Measurements from ENCODE around the gene SMARCAL1.

The SMARCAL1 gene

DNA sequence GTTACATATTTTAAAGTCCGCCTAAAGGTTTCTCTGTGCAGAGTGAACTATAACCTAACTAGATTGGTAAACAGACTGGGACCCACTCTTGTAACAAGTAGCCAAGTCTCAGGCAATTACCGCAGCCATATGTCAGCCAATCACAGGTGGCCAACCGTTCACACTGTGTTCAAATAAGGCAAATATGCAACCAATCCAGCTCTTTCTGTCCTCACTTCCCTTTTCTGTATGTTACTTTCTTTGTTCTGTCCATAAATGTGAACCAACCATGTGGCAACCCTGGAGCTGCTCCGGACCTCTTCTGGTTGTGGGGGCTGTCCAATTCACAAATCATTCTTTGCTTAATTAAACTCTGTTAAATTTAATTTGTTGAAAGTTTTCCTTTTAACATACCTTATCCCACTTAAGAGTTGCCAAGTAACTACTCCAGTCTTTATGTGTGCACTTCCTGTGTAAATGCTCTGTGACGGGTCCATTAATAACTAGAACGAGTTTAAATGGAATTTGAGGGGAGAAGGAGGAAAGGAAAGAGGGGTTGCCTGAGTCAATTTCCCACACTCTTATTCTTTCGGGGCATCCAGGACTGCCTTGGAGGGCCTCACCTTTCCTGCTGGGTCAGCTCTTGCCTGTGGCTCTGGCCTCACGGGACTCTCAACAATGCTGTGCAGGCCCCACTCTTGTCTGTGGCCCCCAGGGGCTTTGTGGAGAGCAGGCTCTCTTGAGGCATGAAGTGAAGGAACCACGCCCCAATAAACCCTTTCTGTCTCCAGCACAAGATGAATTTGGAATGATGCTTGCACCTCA lies 79.7 kb downstream of the SMARCAL1 start:
- in situ Hi-C loops (cut with HindIII; ENCODE audit: low pct_ligation_motif_present, low pct_unique_long_range_greater_than_20kb, low sequenced_read_pairs): no loop called here
- DNase-seq: no peak

DNA sequence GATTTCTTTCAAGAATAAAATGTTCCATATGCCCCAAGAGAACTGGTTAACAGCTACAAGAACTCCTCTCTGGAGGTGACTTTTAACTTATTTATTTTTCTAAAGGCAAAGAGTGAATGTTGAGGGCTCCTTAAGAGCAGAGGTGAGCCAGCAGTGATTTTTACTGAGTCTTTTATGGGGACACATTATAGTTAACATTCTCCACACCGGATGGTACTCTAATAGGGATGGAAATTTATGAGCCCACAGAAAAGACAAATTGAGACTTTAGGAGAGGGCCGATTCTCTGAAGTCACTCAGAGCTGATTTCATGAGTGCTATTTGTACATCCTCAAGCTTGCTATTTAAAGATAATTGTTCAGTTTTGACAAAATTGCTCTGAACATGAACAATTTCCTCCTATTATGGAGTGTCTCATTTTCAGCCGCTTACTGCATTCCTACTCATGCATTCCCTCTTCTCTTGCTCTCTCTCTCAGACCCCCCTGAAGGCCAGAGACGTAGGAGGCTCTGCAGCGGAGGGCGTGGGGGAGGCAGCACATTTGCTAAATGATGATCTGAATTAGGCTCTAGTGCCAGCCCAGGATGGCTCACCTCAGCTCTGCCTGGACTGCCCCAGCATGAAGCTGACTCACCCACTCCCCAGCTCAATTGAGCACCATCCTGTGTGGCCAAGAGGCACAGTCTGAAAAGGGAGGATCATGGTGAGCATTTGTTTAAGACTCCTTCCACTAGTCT lies 80.5 kb downstream of the SMARCAL1 start:
- peak; percentile 73 for DNase-seq
- in situ Hi-C loops (cut with HindIII; ENCODE audit: low pct_ligation_motif_present, low pct_unique_long_range_greater_than_20kb, low sequenced_read_pairs): no loop called here

DNA sequence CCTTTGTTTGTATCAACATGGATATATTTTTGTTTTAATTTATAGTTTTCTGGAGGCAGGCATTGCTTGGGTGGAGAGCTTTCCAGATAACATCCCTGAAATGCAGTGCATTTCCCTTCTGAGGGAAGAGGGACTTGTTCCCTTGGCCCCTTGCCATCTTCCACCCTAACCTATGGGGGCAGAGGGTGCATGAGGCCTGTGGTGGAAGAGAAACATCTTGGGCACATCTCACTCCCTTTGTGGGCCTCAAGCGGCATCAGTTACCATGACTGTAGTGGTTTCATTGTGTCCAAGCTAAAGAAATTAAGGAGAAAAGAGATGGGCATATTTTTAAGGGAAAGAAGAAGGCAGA lies 81.0 kb downstream of the SMARCAL1 start:
- in situ Hi-C loops (cut with HindIII; ENCODE audit: low pct_ligation_motif_present, low pct_unique_long_range_greater_than_20kb, low sequenced_read_pairs): no loop called here
- no peak for DNase-seq

DNA sequence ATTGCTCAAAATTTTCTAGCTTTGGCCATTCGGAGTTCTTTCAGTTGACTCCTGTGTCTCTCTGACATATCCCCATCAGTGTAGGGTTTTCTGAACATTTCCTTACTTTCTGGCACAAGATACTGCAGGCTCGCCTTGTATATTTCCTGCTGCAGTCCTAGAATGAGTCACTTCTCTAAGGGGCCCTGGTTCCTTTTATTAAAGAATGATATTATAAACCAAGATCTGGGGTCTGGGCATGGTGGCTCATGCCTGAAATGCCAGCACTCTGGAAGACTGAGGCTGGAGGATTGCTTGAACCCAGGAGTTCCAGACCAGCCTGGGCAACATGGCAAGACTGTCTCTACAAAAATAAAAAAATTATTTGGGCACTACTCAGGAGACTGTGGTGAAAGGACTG lies 83.4 kb downstream of the SMARCAL1 start:
- in situ Hi-C loops (cut with HindIII; ENCODE audit: low pct_ligation_motif_present, low pct_unique_long_range_greater_than_20kb, low sequenced_read_pairs): no loop called here
- no peak for DNase-seq

DNA sequence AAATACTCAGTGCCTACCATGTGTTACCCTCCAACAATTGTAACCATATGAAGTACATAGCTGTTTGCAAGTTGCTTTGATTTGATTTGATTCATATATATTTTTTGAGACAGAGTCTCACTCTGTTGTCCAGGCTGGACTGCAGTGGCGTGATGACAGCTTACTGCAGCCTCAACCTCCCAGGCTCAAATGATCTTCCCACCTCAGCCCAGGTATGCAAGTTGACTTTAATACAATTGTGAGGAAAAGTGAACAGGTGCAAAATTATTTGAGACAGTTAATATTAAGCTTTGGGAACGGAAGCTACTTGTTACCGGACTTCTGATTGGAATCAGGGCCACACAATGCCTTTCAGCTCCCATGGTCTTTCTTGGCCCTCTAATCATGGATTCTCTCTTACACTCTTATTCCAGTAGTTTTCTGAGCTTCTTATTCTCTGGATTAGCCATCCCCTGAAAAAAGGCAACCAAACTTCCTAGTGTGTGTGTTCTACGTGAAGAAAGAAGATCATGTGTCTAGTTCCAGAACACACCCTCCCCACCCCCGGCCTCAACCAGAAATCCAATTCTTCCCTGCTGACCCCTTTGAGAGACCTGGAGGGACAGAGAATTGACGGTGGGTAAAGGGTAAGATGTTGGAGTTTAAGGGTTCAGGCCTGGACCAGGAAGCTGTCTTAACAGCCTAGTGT lies 85.2 kb downstream of the SMARCAL1 start:
- in situ Hi-C loops (cut with HindIII; ENCODE audit: low pct_ligation_motif_present, low pct_unique_long_range_greater_than_20kb, low sequenced_read_pairs): no loop called here
- DNase-seq: no peak

DNA sequence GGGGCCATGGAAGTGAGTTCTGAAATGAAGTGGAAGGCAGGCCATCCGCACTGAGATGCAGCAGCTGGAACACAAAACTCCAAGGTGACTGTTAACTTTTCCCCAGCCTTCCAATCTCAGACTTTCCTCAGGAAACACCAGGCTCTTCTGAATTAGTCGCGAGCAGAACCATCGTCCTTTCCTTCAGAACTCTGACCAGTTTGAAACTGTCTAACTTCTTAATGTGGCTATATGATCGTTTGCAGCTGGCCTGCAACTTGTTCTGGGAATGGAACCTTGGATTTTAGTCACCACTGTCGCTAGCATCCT lies 85.7 kb downstream of the SMARCAL1 start:
- no peak for DNase-seq
- in situ Hi-C loops (cut with HindIII; ENCODE audit: low pct_ligation_motif_present, low pct_unique_long_range_greater_than_20kb, low sequenced_read_pairs): no loop called here

DNA sequence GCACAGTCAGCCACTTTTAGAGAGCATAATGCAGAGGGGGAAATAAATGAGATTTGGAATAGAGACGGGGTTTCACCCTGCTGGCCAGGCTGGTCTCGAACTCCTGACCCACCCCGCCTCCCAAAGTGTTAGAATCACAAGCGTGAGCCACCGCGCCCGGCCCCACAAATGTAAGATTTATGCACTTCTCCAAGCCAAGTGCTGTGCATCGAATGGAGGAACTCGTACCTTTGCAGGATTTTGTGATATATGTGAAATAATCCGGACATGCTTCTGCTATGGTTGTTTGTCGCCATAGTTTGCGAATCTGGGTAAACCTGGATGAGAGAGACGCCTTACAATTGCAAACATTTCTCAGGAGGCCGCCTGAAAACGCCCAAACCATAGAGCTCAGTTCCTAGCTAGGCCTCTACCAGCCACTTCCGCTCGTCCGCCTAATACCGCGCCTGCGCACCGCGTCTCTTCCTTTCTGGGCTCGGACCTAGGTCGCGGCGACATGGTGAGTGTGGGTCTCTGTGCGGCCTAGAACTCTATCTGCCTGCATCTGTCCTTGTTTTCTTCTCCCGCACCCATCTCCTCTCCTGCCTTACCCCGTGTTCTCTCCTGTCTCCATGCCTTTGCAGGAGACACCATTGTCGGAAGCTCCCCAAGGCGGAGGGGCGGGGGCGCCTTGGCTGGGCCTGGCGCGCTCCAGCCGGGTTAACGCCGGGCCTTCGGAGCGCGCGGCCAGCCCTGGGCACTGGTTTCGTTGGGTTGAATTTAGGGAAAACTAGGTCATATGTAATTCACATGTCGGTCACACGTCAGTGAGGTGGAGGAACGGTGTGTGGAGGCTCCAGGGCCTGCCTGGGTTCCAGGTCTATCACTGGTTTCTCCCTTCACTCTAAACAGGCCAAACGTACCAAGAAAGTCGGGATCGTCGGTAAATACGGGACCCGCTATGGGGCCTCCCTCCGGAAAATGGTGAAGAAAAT lies 86.4 kb downstream of the SMARCAL1 start, which contains the start of gene RPL37A:
Gene RPL37A (plus strand): TSS at position 466 of the 974 bp plus-strand sequence. CDS start 31 bp downstream, at position 497.
- in situ Hi-C loops (cut with HindIII; ENCODE audit: low pct_ligation_motif_present, low pct_unique_long_range_greater_than_20kb, low sequenced_read_pairs): no loop called here
- peak; percentile 97 for DNase-seq

DNA sequence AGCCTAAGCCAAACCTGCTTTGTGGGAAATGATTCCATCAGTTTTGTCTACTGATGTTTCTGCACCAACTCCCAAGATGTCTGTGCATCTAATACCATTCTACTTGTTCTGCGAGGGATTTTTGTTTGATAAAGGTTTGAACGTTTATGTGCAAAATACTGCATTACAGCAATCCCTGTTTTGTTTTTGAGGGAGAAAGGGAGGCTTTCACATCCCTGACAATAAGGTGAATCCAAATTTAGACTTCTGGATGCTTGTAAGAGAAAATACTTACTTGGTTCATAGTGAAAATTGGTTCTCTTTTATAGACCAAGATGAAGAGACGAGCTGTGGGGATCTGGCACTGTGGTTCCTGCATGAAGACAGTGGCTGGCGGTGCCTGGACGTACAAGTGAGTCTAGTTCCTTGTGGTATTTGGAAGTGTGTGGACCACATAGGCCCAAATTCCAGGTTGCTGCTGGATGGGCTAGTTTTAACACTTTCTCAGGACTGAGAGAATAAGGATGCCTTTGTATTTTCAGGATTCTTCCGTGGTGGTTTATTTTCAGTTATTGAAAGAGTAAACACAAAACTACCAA lies 87.4 kb downstream of the SMARCAL1 start:
- in situ Hi-C loops (cut with HindIII; ENCODE audit: low pct_ligation_motif_present, low pct_unique_long_range_greater_than_20kb, low sequenced_read_pairs): no loop called here
- no peak for DNase-seq

DNA sequence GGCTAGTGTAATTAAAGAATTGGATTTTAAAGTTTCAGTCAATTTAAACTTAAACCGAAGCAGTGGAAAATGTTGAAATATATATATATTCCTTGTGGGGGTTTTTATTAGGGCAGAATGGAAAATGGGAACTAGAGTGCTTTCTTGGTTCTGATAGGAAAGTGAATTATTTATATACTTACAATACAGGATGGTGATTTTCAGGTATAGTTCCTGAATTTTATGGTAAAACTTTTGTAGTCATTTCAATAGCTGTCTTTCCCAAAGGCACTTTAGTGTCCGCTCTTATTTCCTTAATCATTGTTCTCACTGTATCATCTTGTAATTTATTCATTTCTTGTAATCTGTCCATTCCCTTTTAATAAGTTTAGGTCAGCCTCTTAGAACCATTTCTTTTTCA lies 88.3 kb downstream of the SMARCAL1 start:
- DNase-seq: no peak
- in situ Hi-C loops (cut with HindIII; ENCODE audit: low pct_ligation_motif_present, low pct_unique_long_range_greater_than_20kb, low sequenced_read_pairs): no loop called here

DNA sequence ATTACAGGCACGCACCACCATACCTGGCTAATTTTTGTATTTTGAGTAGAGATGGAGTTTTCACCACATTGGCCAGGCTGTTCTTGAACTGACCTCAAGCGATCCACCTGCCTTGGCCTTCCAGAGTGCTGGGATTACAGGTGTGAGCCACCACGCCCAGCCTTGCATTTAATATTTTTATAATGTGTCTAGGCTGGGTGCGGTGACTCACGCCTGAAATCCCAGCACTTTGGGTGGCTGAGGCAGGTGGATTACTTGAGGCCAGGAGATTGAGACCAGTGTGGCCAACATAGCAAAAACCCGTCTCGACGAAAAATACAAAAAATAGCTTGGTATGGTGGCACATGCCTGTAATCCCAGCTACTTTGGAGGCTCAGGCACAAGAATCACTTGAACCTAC lies 89.6 kb downstream of the SMARCAL1 start:
- in situ Hi-C loops (cut with HindIII; ENCODE audit: low pct_ligation_motif_present, low pct_unique_long_range_greater_than_20kb, low sequenced_read_pairs): no loop called here
- no peak for DNase-seq

DNA sequence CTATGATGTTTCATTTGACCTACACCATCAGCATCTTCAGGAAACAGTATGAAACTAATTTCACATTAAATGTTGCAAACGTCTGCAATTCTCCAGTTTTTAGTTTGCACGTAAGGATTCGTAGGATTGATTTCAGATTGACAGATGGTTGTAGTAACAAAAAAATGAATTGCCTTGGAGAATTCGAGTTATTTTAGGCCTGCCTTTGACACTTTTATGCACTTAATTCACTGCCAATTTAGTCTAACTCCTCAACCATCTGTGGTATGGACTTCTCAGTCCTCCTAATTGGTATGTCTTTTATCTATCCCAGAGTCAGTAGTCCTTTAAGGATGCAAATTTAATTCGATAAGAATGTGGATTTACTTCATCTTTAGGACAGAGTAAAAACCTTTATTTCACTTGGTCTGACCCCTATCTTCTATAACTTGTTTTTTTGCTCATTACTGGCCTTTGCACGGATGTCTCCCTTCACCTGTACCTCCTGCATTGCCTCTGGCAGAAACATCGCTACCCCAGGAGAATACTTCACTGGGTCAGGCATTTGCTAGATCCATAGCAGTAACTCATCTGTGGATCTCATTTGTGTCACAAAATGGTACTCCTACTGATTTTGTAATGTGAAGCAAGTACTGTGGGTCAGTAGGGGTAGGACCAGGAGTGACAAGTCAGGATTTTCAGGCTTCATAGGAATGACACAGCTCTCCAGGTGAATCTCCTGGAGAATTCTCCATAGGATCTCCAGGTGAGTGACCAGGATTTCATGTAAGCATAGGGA lies 90.3 kb downstream of the SMARCAL1 start:
- in situ Hi-C loops (cut with HindIII; ENCODE audit: low pct_ligation_motif_present, low pct_unique_long_range_greater_than_20kb, low sequenced_read_pairs): no loop called here
- no peak for DNase-seq

DNA sequence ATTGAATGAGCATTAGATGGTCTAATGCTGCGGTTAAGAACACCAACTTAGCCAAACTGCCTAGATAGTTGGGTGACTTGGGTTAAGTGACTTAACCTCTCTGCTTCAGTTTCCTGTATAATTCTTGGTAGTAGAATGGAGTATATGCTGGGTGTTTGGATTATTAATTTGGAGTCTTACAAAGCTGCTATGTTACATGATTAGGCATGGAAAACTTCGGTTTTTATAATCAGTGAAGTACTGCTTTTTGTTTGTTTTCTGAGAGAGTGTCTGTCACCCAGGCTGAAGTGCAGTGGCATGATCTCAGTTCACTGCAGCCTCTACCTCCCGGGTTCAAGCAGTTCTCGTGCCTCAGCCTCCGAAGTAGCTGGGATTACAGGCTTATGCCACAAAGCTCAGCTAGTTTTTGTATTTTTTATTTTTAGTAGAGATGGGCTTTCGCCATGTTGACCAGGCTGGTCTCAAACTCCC lies 90.9 kb downstream of the SMARCAL1 start:
- in situ Hi-C loops (cut with HindIII; ENCODE audit: low pct_ligation_motif_present, low pct_unique_long_range_greater_than_20kb, low sequenced_read_pairs): no loop called here
- DNase-seq: no peak

DNA sequence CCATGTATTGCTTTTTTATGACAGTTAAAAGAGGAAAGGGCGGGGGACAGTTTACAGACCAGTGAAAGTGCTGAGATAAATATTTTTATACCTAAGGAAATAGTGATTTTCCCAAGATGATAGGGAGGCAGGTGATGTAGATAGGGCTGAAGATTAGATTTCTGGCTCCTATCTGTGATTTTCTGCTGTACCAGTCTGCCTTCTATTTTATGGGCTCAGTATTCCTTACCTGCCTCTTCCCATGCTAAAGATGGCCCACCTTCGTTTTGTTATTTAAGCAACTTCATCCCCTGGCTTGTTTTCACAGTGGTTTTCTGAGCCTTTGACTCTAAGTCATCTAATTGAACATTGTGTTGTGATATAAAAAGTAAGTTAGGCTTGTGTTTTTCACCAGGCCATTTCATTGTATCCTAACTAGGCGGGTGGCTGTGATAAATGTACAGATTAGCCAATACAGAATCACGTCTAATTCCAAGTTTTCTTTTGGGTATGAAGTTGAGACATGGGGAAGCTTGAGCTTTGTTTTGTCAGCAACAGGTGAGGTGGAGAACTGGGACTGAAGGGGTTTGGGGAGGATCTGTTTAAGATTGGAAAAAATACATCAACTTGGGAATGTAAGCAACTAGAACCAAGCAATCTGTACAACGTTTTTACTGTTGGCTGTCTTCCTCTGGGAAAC lies 91.6 kb downstream of the SMARCAL1 start:
- no peak for DNase-seq
- in situ Hi-C loops (cut with HindIII; ENCODE audit: low pct_ligation_motif_present, low pct_unique_long_range_greater_than_20kb, low sequenced_read_pairs): no loop called here

DNA sequence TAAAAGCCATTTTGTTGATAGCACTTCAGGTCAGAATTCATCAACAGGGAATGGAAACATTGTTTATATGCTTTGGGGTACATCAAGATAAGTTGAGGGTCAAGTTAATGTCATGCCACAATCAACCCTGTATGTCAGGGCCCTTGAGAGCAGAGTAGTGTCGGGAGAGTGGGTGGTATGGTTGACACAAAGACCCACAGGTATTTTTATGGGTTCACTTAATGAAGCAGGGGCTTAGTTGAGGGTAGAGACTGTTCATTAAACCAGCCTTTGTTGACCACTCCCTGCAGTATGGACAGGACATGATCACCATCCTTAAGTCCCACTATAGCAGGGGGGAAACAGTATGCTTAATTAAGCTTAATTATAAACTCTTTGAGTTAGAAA lies 92.1 kb downstream of the SMARCAL1 start:
- in situ Hi-C loops (cut with HindIII; ENCODE audit: low pct_ligation_motif_present, low pct_unique_long_range_greater_than_20kb, low sequenced_read_pairs): no loop called here
- no peak for DNase-seq

DNA sequence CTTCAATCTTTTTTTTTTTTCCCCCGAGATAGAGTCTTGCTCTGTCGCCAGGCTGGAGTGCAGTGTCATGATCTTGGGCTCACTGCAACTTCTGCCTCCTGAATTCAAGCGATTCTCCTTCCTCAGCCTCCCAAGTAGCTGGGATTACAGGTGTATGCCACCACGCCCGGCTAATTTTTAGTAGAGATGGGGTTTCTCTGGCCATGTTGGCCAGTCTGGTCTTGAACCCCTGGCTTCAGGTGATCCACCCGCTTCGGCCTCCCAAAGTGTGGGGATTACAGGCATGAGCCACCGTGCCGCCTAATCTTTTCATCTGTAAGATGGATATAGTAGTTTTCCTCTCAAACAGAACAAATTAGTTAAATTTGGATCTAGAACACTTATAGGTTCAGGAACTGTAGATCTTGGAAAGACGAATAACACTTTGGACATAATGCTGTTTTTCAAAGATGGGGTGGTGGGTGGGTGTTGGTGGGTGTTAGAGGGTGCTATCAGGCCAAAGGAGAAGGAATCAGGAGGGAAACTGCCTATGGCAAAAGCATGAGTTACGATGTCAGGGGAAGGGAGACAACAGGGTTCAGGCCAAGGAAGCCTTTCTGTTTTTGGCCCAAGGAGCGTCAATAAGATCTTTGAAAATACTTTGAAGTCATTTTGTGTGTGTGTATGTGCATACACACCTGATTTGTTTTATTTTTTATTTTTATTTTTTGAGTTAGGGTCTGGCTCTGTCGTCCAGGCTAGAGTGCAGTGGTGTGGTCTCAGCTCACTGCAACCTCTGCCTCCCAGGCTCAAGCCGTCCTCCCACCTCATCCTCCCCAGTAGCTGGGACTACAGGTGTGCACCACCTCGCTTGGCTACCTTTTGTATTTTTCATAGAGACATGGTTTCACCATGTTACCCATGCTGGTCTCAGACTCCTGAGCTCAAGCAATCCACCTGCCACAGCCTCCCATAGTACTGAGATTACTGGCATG lies 93.1 kb downstream of the SMARCAL1 start:
- in situ Hi-C loops (cut with HindIII; ENCODE audit: low pct_ligation_motif_present, low pct_unique_long_range_greater_than_20kb, low sequenced_read_pairs): no loop called here

More for the DNA sequence above, 93.1 kb downstream of the SMARCAL1 start:
- no peak for DNase-seq
